Measurements from ENCODE around the gene ARHGAP45.

DNA sequence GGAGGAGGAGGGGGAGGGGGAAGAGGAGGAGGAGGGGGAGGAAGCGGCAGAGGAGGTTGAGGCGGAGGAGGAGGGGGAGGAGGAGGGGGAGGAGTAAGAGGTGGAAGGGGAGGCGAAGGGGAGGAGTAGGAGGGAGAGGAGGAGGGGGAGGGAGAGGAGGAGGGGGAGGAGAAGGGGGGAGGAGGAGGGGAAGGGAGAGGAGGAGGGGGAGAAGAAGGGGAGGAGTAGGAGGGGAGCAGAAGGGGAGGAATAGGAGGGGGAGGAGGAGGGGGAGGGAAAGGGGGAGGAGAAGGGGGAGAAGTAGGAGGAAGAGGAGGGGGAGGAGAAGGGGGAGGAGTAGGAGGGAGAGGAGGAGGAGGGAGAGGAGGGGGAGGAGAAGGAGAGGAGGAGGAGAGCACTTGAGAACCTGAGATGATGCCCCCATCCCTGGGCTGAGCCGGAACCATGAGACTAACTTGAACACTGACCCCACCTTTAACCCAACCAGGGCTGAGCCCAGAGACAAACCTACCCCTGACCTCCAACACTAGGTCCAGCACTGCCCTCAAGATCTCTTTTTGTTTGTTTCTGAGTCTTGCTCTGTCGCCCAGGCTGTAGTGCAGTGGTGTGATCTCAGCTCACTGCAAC lies 14.5 kb upstream of the ARHGAP45 start:
- no peak for TF ChIP-seq POLR2A (IDR thresholded peaks at IDR 0.05)
- TF ChIP-seq, protein P1, sequence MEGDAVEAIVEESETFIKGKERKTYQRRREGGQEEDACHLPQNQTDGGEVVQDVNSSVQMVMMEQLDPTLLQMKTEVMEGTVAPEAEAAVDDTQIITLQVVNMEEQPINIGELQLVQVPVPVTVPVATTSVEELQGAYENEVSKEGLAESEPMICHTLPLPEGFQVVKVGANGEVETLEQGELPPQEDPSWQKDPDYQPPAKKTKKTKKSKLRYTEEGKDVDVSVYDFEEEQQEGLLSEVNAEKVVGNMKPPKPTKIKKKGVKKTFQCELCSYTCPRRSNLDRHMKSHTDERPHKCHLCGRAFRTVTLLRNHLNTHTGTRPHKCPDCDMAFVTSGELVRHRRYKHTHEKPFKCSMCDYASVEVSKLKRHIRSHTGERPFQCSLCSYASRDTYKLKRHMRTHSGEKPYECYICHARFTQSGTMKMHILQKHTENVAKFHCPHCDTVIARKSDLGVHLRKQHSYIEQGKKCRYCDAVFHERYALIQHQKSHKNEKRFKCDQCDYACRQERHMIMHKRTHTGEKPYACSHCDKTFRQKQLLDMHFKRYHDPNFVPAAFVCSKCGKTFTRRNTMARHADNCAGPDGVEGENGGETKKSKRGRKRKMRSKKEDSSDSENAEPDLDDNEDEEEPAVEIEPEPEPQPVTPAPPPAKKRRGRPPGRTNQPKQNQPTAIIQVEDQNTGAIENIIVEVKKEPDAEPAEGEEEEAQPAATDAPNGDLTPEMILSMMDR (IDR thresholded peaks at IDR 0.05), result no peak

Data from testis (tissue), 2 donors.